GM12891 (cell line): ENCODE data around the gene DHRS3.

Source experiments
- POLR2A ChIP-seq: IDR thresholded peaks from 2 replicates; pipeline ENCODE4 v1.6.1; 2011; ENCODE audit warnings: low read depth, low read length, control low read depth
- POLR2AphosphoS5 ChIP-seq: IDR thresholded peaks from 2 replicates; pipeline ENCODE4 v1.6.1; 2011; ENCODE audit warnings: low read depth, low read length, control low read depth
- TAF1 ChIP-seq: IDR thresholded peaks from 2 replicates; pipeline ENCODE4 v1.6.1; 2011; ENCODE audit warnings: low read depth, low read length, control low read depth

DNA sequence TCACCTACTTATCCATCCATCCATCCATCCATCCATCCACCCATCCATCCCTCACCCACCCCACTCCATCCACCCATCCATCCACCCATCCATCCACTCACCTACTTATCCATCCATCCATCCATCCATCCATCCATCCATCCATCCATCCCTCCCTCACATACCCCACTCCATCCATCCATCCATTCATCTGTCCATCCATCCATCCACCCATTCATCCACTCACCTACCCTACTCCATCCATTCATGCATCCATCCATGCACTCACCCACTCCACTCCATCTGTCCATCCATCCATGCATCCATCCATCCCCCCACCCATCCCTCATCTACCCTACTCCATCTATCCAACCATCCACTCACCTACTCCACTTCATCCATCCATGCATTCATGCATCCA lies 34.5 kb downstream of the DHRS3 start:
- TF ChIP-seq POLR2AphosphoS5 (no peak), TAF1 (no peak), POLR2A (no peak)
